HG02943 (cell line): ENCODE measurements around the gene BLMH.

Experiments
- ATAC-seq: cut with Tn5 transposase; IDR thresholded peaks from one replicate; pipeline ENCODE4 v1.9.1; 2021; ENCODE audit warnings: mild to moderate bottlenecking, low read depth, moderate library complexity; ENCODE audit not compliant: unreplicated experiment

The BLMH gene

DNA sequence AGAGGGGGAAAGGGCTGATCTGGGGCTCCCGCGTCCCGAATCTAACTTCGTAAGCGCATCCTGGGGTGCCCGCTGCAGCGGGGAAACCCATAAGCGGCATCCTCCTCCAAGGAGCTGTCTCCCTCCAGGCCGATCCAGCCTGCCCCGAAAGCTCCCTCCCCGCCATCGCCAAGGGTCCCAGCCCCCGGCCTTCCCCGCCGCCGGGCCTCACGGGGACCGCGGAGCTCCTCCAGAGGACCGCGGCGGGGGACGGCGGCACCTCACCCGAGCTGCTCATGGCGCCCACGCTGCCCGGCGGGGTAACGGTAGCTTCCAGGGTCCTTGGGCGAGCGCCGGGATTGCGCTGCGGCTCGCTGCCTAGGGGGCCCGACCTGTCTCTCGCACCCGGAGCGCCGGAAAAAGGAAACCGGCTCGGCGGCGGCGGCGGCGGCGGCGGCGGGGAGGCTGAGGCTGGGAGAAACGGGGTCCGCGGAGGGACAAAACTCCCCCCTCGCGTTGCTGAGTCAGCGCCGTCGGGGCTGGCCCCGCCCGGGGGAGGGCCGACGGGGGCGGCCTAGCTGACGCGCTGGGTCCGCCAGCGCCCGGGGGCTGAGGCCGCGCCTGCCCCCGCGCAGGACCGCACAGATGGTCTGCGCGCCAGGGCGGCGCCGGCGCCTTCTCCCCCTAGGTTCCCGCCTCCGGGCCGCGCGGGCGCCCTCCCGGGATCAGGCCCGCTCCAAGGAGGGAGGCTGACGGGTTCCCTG is at the start of gene BLMH:
Gene BLMH (minus strand): TSS at position 402 of the 743 bp plus-strand sequence. CDS start 125 bp downstream, at position 277.
- peak; percentile 69 for ATAC-seq

DNA sequence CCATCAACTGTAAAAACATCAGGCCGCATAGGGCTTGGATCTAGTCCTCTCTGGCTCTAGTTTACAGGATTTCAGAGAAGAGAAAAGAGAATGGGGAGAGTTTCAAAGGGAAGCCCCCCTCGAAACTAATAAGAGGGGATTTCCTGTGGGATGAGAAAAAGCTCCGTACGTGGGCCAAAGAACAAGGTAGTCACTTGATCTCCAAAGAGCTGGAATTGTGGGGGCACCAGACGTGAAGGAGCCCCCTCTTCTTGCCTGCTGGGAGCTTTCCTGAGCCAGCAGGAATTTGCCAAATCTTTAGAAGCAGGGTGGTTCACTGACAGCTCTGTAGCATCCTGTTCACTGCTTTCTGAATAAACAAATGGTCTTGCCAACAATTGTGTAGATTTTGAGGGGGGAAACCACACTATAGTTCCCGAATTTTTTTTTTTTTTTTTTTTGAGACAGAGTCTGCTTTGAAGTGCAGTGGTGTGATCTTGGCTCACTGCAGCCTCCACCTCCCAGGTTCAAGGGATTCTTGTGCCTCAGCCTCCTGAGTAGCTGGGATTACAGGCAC is 49.1 kb upstream of the BLMH start:
- ATAC-seq: no peak

GRCh38 chr17:30339086-30339485 is 47.3 kb upstream of the BLMH start:
- ATAC-seq: no peak

DNA sequence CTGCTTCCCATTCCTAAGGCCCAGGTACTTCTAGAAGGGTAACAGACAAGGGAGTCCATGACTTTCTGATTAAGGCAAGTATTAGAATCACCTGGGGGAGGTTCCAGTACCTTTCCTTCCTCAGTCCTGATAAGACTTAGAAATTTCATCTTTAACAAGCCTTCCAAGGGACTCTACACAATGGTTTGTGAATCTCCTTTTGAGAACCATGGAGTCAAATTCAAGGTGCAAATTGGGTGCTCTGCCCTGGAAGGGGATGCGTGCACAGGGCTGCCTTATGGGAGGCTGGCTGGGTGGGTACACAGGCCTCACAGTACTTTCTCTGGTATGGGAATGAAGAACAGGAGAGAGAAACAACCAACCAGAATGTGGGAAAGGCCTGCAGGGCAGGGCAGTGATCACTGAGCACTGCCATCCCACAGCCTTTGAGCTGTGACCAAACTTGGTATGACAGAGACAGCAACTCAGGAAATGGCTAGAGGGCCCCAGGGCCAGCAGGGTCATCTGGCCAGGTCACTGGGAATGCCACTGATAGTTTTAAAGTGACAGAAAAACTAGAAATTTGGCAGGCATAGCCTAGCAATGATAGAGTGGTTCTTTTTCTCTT is 45.8 kb upstream of the BLMH start:
- ATAC-seq: no peak

DNA sequence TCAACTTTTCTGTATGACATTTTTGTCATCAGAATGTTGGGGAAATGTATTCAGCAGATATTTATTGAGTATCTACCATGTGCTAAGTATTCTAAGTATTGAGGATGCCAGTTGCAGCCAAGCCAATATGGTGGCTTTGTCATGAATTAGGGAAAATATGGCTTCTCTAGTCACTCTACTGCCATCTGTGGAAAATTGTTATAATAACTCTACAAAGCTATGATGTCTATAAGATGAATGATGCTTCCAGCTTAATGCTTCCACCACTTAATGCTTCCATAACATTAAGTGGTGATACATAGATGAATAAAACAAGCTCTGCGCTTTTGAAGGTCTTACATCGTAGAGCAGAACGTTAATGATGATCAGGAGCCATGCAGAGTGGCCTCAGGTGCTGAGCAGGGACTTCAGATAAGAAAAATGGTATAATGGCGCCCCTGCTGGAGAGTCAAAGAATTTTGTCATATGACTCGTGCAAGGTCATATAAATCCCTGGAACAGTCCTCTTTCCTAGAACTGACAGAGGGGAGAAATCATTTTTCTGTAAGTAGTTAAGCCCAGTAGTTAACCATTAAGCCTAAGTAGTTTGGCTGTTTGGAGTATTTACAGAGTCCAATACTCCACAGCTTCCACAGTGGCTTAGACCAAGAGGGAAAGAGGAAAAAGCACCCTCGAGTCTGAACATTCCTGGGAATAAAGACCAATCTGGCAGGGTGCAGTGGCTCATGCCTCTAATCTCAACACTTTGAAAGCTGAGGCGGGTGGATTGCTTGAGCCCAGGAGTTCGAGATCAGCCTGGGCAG is 44.8 kb upstream of the BLMH start:
- ATAC-seq: no peak

DNA sequence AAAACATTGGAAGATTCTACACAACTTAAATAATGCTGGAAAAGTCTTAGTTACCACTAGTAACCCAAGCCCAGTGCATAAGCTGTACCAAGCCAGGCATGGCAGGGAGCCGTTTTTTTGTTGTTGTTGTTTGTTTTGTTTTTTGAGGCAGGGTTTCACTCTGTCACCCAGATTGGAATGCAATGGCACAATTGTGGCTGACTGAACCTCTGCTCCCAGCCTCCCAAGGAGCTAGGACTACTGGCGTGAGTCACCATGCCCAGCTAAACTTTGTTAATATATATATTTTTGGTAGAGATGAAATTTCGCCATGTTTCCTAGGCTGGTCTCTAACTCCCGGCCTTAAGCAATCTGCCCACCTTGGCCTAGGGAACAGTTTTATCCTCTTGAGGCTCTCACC is 42.7 kb upstream of the BLMH start:
- ATAC-seq: no peak

GRCh38 chr17:30333503-30334360 is 42.0 kb upstream of the BLMH start, which contains the start of gene TMIGD1:
TSS of gene TMIGD1 (minus strand) at chr17:30334057. CDS start at chr17:30332133, 1,924 bp downstream.
- ATAC-seq: no peak

- no peak for ATAC-seq
Measured at GRCh38 chr17:30332057-30332542, 40.4 kb upstream of the BLMH start.

DNA sequence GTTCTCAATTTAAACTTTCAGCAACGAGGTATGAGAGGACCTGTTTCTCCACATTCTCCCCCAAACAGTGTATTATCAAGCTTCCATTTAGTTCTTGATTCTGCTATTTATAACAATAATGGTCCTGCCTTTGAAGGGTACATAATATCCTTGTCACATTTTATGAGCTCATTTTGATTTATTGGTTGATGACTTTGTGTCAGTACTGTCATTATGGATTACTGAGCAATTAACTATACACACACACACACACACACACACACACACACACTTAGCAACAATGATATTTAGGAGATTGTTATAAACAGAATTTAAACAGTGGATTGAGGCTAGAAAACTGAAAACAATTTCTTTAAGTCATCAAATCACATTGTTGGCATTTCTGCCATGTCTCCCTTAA is 35.1 kb upstream of the BLMH start:
- no peak for ATAC-seq

GRCh38 chr17:30324723-30325122 is 33.0 kb upstream of the BLMH start:
- no peak for ATAC-seq

DNA sequence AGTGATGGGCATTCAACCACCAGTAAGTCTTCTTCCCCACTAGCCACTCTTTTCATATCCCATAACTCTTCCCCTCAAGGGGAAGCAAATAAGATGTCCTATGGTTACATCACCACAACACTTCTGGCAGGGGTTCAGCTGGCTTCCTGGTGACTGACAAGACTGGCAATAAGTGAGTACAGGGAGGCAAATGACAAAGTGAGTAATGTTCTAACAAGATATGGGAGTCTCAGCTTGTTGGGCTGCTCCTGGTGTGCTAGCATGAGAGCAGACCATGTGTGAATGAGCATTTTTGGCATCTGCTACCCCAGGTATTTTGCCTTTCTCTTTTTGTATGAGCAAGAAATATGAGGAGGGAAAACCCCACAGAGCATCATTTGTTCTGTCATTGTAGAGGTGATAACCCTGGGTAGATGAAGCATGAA is 32.2 kb upstream of the BLMH start:
- no peak for ATAC-seq

DNA sequence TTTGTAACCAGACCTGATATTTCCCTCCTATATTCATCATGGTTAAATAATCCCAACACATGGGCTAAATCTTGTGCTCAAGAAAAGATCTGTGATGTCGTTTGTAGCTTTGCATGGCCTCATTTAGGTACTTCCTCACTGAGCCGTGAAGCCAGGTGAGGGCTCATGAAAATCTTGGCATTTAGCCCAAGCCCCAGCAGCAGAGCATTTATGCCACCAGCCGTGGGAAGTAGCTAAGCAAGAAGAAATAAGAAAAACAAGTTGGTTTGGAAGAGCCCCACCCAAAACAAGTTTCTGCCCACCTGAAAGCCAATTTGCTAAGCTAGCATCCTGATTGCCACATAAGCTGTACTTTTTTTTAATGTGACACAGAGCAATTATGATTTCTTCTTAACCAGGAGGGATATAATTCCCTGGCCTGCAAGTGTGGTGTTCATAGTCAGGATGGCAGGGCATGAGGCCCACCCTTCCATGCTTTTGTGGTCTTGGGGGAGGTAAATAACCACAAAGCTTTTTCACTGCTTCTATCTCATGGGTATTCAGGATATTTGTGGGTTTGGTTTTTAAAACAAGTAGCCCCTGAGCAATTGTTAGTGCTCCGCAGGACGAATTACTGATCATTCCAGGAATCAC is 31.6 kb upstream of the BLMH start:
- no peak for ATAC-seq

GRCh38 chr17:30321314-30321713 is 29.6 kb upstream of the BLMH start:
- no peak for ATAC-seq

DNA sequence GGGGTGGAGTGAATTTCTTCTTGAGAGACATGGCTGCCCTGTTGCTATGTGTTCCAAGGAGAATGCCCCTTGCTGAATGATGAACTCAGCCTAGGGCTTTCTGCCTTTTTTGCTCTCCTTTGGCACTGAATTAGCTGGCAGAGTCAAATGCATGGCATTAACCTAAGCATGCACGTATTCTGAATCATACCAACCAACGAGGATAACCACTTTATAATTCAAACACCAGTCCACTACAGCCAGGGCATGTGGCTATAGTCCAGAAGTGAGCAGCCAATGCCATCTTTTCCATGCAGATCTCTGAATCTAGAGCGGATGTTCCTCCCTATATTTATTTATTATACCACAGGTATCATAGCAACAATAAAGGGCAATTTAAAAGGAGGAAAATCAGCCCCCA is 26.4 kb upstream of the BLMH start:
- ATAC-seq: no peak

GRCh38 chr17:30316736-30317135 is 25.0 kb upstream of the BLMH start:
- no peak for ATAC-seq

DNA sequence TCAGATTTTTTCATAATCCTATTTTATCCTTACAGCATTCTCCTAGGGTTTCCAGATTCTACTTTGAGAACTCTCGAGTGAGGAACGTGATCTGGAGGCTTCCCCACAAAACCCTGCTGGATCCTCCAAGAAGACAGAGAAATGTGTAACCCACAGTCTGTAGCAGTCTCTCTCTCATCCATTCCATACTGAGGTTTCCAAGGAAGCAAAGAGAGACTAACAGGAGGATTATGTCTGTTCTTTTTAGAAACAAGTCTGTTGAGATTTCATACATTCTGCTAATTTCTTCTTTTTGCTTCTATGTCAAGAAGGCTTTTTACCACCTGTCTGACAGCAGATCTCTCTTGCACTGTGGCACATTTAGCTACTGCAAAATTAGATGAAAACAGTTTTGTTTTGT is 23.4 kb upstream of the BLMH start:
- ATAC-seq: no peak

- ATAC-seq: no peak
Measured at GRCh38 chr17:30314474-30314873, 22.7 kb upstream of the BLMH start.

- no peak for ATAC-seq
Measured at GRCh38 chr17:30312226-30312625, 20.5 kb upstream of the BLMH start.

DNA sequence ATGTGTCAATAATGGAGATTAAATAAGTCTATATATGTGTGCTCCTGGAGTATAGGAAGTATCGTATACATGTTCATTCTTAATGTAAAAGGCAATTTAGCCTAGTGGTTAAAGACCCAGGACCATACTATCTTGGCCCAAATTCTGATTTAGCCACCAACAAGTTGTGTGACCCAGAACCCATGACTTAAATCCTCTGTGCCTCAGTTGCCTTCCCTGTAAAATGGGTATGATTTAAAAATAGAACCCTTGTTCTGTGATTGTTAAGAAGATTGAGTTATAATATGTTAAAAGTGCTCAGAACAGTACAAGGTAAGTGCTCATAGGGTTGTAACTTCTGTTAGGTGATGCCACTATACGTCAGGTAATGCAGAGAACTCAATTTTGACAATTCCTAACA is 18.8 kb upstream of the BLMH start:
- ATAC-seq: no peak

- ATAC-seq: no peak
Measured at GRCh38 chr17:30309591-30309990, 17.8 kb upstream of the BLMH start.
